Endodermal cell (in vitro differentiated cells): ENCODE results near the gene CLIP2. TPM values are rescaled to one million over a fixed set of nuclear protein-coding genes. Genes with fewer than 3 reads are reported as not detected.

ENCODE experiments used
- DNase-seq: peaks from one replicate; pipeline ENCODE4 v3.0.0-alpha.2; 2017
- H3K27ac ChIP-seq: 2 replicates; pipeline ENCODE4 v1.5.1; 2013; ENCODE audit warnings: mild to moderate bottlenecking, low read depth, low read length, moderate library complexity
- H3K27me3 ChIP-seq: 2 replicates; pipeline ENCODE4 v1.6.1; 2013; ENCODE audit warnings: mild to moderate bottlenecking, low read length, moderate library complexity; ENCODE audit not compliant: insufficient read depth, control insufficient read depth, poor library complexity, severe bottlenecking
- H3K36me3 ChIP-seq: 2 replicates; pipeline ENCODE4 v1.7.0; 2013; ENCODE audit warnings: mild to moderate bottlenecking, low read length, moderate library complexity; ENCODE audit not compliant: control insufficient read depth, insufficient read depth
- H3K4me1 ChIP-seq: one replicate; pipeline ENCODE4 v1.7.0; 2013; ENCODE audit warnings: low read length; ENCODE audit not compliant: control insufficient read depth, insufficient read depth
- H3K4me3 ChIP-seq: 2 replicates; pipeline ENCODE4 v1.5.1; 2013; ENCODE audit warnings: mild to moderate bottlenecking, low read length, moderate library complexity
- H3K9ac ChIP-seq: 2 replicates; pipeline ENCODE4 v1.6.1; 2013; ENCODE audit warnings: mild to moderate bottlenecking, low read length, moderate library complexity; ENCODE audit not compliant: poor library complexity, severe bottlenecking; ENCODE audit errors: extremely low read depth
- H3K9me3 ChIP-seq: 2 replicates; pipeline ENCODE4 v1.6.1; 2013; ENCODE audit warnings: mild to moderate bottlenecking, low read length, moderate library complexity; ENCODE audit not compliant: control insufficient read depth
- H3K27ac Mint-ChIP-seq: 2 replicates; pipeline ENCODE4 v1.8.0; 2020; ENCODE audit warnings: mixed read lengths
- H3K27me3 Mint-ChIP-seq: 2 replicates; pipeline ENCODE4 v1.8.0; 2021; ENCODE audit warnings: mild to moderate bottlenecking, mixed read lengths; ENCODE audit not compliant: insufficient read depth
- H3K36me3 Mint-ChIP-seq: 2 replicates; pipeline ENCODE4 v1.8.0; 2020; ENCODE audit warnings: low read depth, mixed read lengths
- H3K4me1 Mint-ChIP-seq: 2 replicates; pipeline ENCODE4 v1.8.0; 2020; ENCODE audit warnings: mixed read lengths
- H3K4me3 Mint-ChIP-seq: 2 replicates; pipeline ENCODE4 v1.8.0; 2020; ENCODE audit warnings: mild to moderate bottlenecking, moderate library complexity, mixed read lengths
- H3K9me3 Mint-ChIP-seq: 2 replicates; pipeline ENCODE4 v1.8.0; 2020; ENCODE audit warnings: mild to moderate bottlenecking, mixed read lengths
- CTCF ChIP-seq: fragments of 200-600 bp; sonication (generic); conservative IDR thresholded peaks from 2 replicates; pipeline ENCODE4 v1.5.0; 2021; ENCODE audit warnings: antibody characterized with exemption, mild to moderate bottlenecking
- whole genome bisulfite sequencing, 2 experiments: methylation state at CpG; one replicate each; pipeline versions ENCODE4 v1.1.5 to v1.1.7; 2013; ENCODE audit warnings: missing lambda C conversion rate in 2 of 2, mixed read lengths in 1 of 2; ENCODE audit not compliant: insufficient coverage in 1 of 2, insufficient read length in 1 of 2; 5-methylcytosine and 5-hydroxymethylcytosine counted together
- total RNA-seq, 2 donors: library from RNA; stranded (reverse); fragmentation: NEBNext Ultra II Directional in 1 of 2; extraction: Animal tissue kit (Norgen Biotek cat#: 25700) in 1 of 2; gene quantifications; 2 replicates in 1 of 2; 3 replicates in 1 of 2; pipeline ENCODE4 v1.2.1, GENCODE V29; 2021

Gene CLIP2
- total RNA-seq, 2 donors from 2014 or later: 44.3 to 57.2 TPM

- H3K9me3 Mint-ChIP-seq: no peaks in the 10 kb centered on the region
- no peak overlapping the region for H3K27ac Mint-ChIP-seq
- Histone ChIP-seq H3K4me3 (no peak overlapping the region), H3K9ac (no peak overlapping the region), H3K27me3 (no peaks in the 10 kb centered on the region), H3K27ac (no peak overlapping the region), H3K36me3 (no peaks in the 10 kb centered on the region), H3K4me1 (peaks cover 12% of the 10 kb centered on the region), H3K9me3 (no peaks in the 10 kb centered on the region)
- peaks cover 34% of the 10 kb centered on the region for H3K4me1 Mint-ChIP-seq
- 81 to 93% methylated on average over 3 to 7 of the region's 7 CpGs for WGBS, 2 experiments
- H3K36me3 Mint-ChIP-seq: no peaks in the 10 kb centered on the region
- no peak overlapping the region for H3K4me3 Mint-ChIP-seq
- no peak for DNase-seq
- no peaks in the 10 kb centered on the region for H3K27me3 Mint-ChIP-seq
- no peak for TF ChIP-seq CTCF
Measured at GRCh38 chr7:74287303-74288033, 1.7 kb upstream of the CLIP2 start.

- H3K36me3 Mint-ChIP-seq: no peaks in the 10 kb centered on the region
- DNase-seq: no peak
- Histone ChIP-seq H3K9me3 (no peaks in the 10 kb centered on the region), H3K4me3 (peak overlapping the region; percentile 75), H3K4me1 (peaks cover 16% of the 10 kb centered on the region), H3K9ac (no peak overlapping the region), H3K27ac (no peak overlapping the region), H3K27me3 (no peaks in the 10 kb centered on the region), H3K36me3 (no peaks in the 10 kb centered on the region)
- H3K27ac Mint-ChIP-seq: peak overlapping the region; percentile 87
- WGBS, 2 experiments: 70% methylated on average over 18 to 20 of the region's 20 CpGs
- peaks cover 39% of the 10 kb centered on the region for H3K4me1 Mint-ChIP-seq
- no peaks in the 10 kb centered on the region for H3K27me3 Mint-ChIP-seq
- no peaks in the 10 kb centered on the region for H3K9me3 Mint-ChIP-seq
- TF ChIP-seq CTCF: no peak
- peak overlapping the region; percentile 69 for H3K4me3 Mint-ChIP-seq
Measured at GRCh38 chr7:74288034-74288881, 949 bp upstream of the CLIP2 start.

DNA sequence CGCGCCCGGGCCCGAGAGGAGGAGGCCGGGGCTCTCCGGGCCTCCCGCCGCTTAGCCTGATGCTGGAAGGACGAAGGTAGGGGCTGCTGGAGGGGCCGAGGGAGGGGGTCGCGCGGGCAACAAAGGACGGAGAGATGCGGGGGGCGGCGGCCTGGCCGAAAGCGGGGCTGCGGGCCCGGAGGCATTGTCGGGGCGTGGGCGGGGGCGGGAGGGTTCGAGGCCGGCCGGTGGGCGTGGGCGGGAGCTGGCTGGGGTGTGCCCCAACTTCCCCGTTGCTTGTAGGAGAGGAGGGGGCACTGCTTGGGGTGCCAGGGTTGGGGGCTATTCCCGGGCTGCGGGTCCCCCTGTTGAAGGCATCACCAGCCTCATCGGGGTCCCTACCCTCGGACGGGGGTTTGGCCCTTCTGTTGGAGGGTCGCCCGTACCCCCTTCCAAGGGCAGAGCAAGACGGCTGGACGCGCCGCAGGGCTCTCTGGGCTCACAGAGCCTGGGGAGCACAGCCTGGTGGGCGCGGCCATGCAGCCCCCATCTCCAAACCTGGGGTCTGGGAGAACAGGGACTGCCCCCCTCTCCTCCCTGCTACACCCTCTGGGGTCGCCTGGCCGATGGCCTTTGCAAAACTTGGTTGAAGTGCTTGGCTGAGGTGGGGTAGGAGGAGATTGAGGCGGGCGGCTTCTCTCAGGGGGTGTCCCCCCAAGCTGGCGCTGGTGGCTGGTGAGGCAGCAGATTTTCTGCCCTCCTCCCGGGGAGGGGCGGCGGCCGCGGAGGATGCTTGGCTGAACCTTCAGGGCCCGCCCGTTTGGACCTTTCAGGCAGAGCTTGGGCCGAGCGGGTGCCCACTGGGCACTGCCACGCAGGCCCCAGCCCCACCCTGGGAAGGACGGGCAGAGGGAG lies 699 bp downstream of the CLIP2 start:
- H3K4me1 ChIP-seq: peaks cover 16% of the 10 kb centered on the region
- H3K36me3 ChIP-seq: no peaks in the 10 kb centered on the region
- TF ChIP-seq CTCF: no peak
- H3K9ac ChIP-seq: peak overlapping the region; percentile 73
- DNase-seq: peak; percentile 62
- 1% methylated on average over 21 to 60 of the region's 60 CpGs for WGBS, 2 experiments
- Mint-ChIP-seq H3K9me3 (no peaks in the 10 kb centered on the region), H3K4me1 (peaks cover 41% of the 10 kb centered on the region), H3K4me3 (peak overlapping the region; percentile 69), H3K27ac (no peak overlapping the region), H3K27me3 (no peaks in the 10 kb centered on the region), H3K36me3 (no peaks in the 10 kb centered on the region)
- H3K4me3 ChIP-seq: peak overlapping the region; percentile 88
- no peaks in the 10 kb centered on the region for H3K9me3 ChIP-seq
- H3K27ac ChIP-seq: peak overlapping the region; percentile 89
- H3K27me3 ChIP-seq: no peaks in the 10 kb centered on the region
